NCI-H2171 (cell line): ENCODE measurements around the gene TRAPPC5.

Experiments
- DNase-seq: peaks from one replicate; lab custom pipeline; 2025; lab: John Stamatoyannopoulos, UW

TRAPPC5 gene

DNA sequence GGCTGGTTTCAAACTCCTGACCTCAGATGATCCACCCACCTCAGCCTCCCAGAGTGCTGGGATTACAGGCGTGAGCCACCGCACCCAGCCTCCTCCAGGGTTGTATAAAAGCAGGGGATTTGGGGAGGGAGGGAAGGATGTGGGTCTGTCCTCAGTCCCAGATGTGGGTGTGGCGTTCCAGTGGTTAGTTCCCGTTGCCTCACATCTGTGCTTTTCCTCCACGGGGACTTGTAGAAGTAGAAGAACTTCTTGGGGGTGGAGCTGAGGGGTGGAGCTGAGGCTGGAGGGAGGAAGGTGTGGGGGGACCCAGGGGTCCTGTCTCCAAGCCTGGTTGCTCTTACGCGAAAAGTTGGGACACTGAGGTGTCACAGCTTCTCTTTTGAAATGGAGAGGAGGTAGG lies 4.3 kb upstream of the TRAPPC5 start:
- DNase-seq, result no peak

DNA sequence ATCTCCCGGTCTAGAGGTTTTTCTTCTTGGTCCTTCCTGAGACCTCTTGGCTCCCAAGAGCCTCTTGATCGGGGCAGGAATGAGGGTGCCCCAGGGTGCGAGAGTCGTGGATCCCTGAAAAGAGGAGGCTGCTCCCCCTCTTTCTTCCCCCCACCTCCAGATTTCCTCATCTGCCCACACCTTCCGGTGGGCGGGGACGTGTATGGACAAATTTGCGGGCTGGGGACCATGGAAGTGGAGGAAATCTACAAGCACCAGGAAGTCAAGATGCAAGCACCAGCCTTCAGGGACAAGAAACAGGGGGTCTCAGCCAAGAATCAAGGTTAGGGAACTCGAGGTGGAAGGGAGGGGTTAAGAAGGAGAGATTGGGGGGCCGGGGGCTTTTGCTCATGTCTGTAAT lies 3.8 kb upstream of the TRAPPC5 start, which contains the start of gene MCEMP1:
Gene MCEMP1 (plus strand): TSS at position 237 of the 400 bp plus-strand sequence. CDS start 31 bp downstream, at position 268.
- DNase-seq, result no peak

DNA sequence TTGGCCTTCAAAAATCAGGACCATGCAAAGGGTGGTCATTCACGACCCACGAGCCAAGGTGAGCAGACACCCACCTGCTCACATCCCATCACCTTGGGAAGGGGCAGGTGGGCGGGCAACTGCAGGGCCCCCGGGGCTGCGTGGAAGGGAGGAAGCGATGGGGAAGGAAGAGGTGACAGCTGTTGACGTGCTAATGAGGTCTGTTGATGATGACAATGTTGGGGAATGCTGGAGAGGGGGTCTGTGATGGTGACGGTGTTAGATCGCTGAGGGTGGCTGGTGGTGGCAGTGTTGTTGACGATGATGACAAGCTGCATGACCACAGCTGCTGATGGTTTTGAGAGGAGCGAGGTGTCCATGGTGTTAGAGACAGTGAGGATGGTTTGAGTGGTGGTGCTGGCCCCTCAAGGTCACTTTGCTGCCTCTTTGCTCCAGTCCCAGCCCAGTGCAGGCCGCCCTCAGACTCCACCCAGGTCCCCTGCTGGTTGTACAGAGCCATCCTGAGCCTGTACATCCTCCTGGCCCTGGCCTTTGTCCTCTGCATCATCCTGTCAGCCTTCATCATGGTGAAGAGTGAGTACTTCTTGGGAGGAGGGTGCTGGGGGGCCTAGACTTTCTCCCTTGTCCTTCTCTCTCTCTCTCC lies 2.8 kb upstream of the TRAPPC5 start:
- no peak for DNase-seq

DNA sequence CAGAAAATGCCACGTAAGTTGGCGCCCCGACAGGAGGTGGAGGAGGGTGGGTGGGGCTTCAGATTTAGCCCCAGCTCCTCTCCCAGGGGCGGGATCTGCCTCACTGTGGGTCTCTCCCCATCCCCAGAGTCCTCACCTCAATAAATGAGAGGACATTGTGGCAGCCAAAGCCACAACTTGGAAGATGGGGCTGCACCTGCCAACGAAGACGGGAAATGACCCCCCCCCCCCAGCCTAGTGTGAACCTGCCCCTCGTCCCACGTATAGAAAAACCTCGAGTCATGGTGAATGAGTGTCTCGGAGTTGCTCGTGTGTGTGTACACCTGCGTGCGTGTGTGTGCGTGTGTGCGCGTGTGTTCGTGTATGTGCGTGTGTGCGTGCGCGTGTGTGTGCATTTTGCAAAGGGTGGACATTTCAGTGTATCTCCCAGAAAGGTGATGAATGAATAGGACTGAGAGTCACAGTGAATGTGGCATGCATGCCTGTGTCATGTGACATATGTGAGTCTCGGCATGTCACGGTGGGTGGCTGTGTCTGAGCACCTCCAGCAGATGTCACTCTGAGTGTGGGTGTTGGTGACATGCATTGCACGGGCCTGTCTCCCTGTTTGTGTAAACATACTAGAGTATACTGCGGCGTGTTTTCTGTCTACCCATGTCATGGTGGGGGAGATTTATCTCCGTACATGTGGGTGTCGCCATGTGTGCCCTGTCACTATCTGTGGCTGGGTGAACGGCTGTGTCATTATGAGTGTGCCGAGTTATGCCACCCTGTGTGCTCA lies 1.5 kb upstream of the TRAPPC5 start:
- DNase-seq, result peak; percentile 51

DNA sequence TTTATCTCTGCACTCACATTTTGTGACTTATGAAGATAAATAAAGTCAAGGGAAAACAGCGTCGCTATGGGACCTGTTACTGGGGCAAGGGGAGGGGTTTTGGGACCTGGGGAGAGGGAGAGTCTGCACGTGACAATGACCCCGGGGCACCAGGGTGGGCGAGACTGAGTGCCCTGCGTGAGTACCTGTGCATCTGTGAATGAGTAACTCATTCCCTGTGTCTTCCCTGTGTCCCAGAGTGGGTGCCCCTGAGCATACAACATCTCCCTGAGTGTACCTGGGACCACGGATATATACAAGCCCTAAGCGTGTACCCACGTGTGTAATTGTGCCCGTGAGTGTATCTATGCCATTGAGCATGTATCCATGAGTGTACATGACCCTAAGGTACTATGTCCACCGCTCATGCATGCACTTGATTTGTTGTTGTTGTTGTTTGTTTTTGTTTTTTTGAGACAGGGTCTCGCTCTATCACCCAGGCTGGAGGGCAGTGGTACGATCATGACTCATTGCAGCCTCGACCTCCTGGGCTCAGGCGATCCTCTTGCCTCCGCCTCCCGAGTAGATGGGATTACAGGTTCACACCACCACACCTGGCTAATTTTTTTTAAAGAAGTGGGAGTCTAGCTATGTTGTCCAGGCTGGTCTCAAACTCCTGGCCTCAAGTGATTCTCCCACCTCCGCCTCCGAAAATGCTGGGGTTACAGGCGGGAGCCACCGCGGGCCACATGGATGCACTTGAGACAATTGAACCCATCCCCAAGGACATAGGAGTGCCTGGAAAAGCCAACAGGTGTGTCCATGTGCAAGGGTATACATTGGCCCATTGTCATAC lies 645 bp upstream of the TRAPPC5 start:
- DNase-seq, result no peak

DNA sequence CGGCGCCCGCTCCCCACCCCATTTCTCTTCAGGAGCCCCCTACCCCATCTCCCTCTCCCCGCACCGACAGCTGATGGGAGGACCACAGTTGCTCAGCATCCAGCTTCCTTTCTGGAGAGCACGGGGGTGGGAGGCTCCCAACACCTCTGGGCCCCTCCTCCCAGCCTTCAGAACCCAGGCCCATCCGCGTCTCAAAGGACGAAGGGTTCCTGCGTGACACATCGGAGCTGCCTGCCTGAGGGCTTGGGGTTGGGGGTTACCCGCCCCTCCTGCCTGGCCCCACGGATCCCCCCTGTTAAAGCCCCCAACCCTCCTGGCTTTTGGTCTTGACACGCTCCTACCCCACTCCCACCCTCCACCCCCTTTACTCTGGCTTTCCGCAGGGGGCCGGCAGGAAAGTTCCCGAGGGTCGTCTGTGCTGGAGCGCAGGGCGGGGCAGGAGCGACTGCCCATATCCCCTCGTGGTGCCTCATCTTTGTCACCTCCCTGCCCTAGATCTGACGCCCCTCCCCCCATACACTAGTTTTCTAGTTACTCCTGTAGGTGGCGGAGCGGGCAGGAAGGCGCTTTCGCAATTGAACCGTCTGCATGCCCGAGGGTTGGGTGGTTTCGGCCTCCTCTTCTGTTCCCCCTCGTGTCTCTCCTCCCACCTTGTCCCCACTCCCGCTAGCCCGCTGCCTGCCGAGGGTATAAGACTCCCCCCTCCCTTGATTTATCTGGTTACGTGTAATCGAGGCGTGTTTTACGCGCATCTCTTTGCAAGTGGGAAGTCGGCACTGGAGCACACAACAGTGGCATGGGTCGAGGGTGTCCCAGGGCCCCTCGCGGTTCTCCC lies 924 bp downstream of the TRAPPC5 start:
- peak; percentile 27 for DNase-seq

DNA sequence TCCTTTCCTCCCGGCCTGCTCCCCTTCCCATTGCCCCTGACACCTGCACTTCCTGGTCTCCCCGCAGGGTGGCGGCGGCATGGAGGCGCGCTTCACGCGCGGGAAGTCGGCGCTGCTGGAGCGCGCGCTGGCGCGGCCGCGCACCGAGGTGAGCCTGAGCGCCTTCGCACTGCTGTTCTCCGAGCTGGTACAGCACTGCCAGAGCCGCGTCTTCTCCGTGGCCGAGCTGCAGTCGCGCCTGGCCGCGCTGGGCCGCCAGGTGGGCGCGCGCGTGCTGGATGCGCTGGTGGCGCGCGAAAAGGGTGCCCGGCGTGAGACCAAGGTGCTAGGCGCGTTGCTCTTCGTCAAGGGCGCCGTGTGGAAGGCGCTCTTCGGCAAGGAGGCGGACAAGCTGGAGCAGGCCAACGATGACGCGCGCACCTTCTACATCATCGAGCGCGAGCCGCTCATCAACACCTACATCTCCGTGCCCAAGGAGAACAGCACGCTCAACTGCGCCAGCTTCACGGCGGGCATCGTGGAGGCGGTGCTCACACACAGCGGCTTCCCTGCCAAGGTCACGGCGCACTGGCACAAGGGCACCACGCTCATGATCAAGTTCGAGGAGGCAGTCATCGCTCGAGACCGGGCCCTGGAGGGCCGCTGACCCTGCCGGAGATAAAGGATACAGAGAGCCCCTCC lies 1.7 kb downstream of the TRAPPC5 start:
- DNase-seq, result no peak

DNA sequence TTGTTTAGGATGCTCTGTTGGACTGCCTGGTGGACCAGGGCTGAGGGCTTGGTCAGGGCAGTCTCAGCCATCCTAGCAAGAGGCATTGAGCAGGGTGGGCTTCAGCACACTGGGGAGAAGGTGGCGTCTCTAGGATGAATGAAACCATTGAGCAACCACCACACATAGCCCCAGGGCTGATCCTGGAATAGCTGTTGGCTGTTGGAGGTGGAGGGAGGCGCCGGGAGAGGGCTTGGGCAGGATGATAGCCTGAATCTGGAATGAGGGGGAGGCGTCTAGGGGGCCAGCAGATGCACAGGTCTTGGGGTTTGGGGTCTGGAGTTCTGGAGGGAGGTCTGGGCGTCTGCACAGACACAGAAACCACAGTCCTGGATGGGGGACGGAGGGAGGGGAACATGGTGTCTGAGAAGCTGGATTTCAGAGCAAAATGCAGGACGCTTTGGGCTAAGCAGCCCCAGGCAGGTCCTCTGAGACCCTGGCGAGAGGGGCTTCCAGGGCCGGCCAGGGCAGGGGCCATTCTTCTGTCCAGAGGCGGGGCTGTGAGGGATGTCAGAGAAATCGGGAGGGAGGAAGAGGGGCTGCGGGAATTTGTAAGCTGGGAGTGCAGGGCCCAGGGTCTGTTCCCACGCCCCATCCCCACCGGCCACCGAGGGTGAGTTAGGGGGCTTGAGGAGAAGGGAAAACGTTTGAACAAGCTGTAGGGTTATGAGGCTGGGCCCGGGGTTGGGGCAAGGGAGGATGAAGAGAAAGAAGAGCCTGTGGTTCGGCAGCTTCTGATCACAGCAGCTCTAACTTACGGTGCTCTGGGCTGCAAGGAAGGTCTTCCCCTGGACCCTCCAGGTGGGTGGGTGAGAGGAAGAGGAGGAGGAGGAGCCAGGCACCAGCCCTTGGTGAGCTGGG lies 5.2 kb downstream of the TRAPPC5 start:
- DNase-seq, result no peak

DNA sequence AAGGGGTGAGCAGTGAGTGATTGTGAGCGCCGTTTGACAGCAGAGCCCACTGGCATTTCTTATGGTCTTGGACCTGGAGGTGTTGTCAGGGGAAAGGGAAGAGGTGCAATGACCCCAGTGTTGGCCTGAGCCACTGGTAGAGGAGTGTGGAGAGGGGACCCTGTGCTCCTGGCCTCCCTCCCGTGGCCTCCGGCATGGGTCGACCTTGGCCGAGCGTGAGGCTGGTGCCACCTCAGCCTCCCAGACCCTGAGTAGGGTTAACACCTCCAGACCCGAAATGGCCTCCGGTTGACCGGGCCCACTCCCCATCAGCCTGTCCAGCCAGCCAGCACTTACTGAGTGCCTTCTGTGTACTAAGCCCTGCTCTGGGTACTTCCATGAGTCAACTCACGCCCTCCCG lies 6.5 kb downstream of the TRAPPC5 start:
- DNase-seq, result no peak

DNA sequence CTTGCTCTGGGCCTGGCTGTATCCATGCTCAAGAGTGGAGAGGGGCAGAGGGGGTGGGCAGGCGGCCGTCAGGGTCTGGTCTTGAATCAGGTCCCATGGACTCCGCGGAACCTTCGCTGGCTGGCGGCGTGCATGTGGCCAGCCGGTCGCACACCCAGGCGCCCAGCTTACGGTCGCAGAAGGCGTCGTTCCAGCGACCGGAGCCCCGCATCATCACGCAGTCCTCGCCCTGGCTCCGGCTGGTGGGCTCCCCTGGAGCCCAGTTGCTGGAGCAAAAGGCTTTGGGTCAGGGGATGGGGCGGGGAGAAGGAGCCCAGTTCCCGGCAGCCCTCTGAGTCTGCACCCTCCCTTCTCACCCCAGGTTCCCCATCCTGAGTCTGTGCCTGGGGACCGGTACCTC lies 8.5 kb downstream of the TRAPPC5 start:
- DNase-seq, result no peak

DNA sequence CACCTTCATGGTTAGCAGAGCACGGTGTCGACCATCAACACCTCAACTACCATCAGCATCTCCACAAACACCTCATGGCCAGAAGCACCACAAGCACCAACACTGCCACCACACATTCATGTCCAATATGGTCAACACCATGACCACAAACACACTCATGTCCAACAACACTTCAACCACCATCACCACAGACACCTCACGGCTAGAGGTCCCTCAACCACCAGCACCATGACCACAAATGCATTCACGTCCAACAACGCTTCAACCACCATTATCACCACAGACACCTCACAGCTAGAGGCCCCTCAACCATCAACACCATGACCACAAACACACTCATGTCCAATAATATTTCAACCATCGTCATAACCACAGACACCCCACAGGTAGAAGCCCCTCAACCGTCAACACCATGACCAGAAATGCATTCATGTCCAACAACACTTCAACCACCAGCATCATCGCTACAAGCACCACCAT lies 10.2 kb downstream of the TRAPPC5 start:
- no peak for DNase-seq

DNA sequence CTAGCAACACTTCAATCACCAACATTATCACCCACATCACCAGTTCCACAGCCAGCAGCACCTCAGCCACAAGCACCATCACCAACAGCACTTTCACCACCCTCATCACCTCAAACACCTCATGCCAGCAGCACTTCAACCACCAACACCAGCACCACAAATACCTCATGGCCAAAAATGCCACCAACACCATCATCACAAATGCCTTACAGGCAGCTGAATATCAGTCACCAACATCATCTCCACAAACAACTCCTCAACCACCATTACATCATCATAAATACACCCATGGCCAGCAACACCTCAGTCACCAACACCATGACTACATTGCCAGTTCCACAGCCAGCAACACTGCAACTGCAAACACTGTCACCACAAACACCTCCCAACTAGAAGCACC lies 10.9 kb downstream of the TRAPPC5 start:
- no peak for DNase-seq

DNA sequence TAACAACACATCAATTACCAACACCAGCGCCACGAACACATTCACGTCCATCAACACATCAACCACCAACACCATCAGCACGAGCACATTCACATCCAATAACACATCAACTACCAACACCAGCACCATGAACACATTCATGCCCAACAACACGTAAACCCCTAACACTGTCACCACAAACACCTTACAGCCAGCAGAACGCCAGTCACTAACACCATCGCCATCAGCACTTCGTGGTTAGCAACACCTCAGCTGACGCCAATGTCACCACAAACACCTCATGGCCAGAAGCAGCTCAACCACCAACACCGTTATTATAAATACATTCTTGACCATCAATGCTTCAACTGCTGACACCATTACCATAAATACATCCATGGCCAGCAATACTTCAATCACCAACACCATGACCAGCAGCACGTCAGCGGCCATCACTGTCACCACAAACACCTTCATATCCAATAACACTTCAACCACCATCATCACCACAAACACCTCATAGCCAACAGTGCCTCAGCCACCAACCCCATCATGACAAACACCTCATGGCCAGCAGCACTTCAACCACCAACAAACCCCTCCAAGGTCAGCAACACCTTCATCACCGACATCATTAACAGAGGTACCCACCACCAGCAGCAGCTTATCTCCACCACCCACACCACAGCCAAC lies 11.9 kb downstream of the TRAPPC5 start:
- DNase-seq, result no peak

DNA sequence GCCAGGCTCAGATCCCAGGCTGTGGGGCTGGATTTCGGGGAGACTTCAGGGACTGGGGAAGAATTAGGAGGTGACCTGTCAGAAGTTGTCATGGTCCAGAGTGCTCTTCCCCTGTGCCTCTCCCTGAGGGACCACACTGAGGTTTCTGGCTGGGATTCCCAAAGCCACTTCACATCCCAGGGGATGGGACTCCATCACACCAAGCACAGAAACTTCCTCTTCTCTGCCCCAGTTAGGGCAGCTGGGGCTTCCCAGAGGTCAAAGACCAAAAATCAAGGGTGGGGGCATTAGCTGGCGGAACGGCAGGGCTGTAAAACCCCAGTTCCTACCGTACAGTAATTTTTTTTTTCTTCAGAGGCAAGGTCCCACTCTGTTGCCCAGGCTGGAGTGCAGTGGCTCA lies 13.9 kb downstream of the TRAPPC5 start:
- DNase-seq, result no peak

DNA sequence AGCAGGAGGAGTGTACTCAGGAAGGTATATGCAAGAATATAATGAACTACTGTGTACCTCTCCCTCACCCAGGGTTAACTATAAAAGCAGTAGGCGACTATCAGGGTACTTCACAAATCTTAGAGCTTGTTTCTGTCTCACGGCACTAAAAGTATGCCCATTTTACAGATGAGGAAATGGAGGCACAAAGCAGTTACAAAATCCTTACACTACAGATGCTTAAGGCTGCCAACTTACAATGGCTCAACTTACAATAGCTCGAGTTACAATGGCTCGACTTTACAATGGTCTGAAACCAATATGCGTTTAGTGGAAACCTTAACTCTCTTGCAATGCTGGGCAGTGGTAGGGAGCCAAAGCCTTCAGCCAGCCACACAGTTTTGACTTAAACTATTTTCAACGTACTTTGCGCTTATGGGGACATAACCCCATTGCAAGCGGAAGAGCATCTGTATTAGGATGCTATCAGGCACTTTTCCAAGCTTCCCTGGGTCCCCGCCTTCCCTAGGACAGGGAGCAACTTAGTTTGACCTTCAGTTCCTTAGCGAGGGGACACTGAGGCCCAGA lies 17.2 kb downstream of the TRAPPC5 start:
- DNase-seq, result no peak

DNA sequence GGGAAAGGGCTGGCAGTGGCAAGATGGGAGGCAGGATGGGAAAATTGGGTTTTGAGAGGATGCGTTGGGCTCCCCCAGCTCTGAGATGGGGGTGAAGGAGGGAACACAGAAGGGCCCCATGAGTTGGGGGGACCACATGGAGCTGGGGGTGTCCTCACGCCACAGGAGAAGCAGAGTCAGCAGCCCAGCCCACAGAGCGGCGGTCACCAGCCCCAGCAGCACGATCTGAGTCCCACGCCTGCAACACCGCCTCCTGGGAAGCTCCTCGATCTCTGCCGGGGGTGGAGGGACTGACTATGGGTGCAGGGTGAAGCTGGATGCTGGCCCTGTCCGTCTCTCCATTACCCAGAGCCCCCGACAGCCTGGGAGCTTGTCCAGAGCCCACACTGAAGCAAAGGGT lies 17.9 kb downstream of the TRAPPC5 start:
- no peak for DNase-seq

DNA sequence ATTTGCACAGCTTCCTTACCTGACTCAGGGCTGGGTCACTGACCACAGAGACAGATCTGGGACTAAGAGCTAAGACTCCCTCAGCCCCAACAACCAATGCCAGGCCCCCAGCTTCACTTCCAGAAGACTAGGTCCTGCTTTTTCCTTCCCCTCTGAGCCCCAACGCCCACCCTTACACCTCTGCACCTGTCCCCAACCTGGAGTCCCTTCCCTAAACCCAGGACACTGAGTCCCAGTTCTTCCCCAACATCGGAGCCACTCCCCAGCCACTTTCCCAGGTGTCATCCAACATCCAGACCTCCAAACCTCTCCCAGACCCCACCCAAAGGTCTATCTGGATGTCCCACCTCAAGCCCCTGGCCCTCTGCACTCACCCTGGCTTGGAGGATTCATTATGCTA lies 18.4 kb downstream of the TRAPPC5 start:
- DNase-seq, result no peak

DNA sequence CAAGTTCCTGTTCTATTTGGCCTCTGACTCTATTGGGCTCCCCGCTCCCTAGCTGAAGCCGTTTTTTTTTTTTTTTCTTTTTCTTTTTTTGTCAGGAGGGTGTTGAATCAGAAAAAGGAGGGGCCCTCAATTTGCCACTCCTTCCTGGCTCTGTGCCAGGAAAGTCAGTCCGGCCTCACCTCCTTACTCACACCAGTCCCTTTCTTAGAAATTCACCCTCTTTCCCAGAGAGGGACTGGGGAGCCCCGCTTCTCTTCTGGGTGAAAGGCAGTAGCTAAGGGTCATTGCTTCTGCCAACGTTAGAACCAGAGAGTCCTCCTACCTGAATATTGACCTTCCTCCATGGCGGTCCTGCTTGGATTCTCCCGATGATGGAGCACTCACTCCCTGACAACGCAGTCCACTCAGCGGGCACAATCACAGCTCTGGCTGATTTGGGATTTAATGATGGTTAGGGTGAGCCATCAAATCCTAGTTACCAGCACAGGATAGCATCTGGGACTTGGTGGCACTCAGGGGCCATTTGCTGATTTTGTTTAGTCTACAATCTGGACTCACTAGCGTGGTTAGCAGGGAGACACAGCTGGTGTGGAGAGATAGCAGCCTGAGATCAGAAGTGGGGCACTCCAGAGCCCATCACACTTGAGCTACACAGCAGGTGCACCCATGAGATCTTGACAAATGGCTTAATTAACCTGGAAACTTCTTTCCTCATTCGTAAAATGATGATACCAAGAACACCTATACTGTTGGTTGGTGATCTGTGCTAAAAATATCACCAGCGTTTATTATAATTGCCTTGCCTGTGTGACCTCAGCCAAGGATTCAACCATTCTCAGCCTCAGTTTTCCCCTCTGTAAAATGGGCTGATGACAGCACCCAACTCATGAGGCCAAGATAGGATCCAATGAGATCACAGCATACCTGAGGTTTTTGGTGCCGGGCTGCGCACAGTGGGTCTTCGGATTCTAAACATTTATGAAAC lies 19.1 kb downstream of the TRAPPC5 start:
- peak; percentile 14 for DNase-seq
